HEK293 (cell line): ENCODE data around the gene ITSN1.

Experiments used
- CTCF ChIA-PET: fragments of 350-600 bp; formaldehyde crosslinking; extraction: SDS; loops from one replicate; lab custom pipeline; 2021; ENCODE audit warnings: antibody characterized with exemption; lab: Yijun Ruan, JAX
- POLR2A ChIA-PET: fragments of 300-600 bp; formaldehyde crosslinking; extraction: SDS; loops from one replicate; lab custom pipeline; 2020; ENCODE audit warnings: antibody characterized with exemption, inconsistent platforms; lab: Yijun Ruan, JAX
- H3K27ac ChIP-seq: fragments of 200-500 bp; sonication (Bioruptor generic); 2 replicates; pipeline ENCODE4 v1.5.1; 2014; ENCODE audit warnings: low read depth, low read length, control low read depth, inconsistent platforms; ENCODE audit errors: extremely low read depth
- H3K36me3 ChIP-seq, 2 experiments: fragments of 200-500 bp in 1 of 2; sonication (Bioruptor generic) in 1 of 2; 1 replicate in 1 of 2; 2 replicates in 1 of 2; pipeline ENCODE4 v1.5.1; 2014 to 2017; ENCODE audit warnings: inconsistent platforms in 2 of 2, low read length in 2 of 2; ENCODE audit not compliant: control insufficient read depth in 2 of 2, insufficient read depth in 1 of 2
- H3K4me1 ChIP-seq: fragments of 200-500 bp; sonication (Bioruptor generic); 2 replicates; pipeline ENCODE4 v1.5.1; 2014; ENCODE audit warnings: mild to moderate bottlenecking, low read length, inconsistent platforms; ENCODE audit not compliant: control insufficient read depth, insufficient read depth
- H3K4me3 ChIP-seq: 2 replicates; pipeline ENCODE4 v1.5.1; 2011; ENCODE audit warnings: low read depth, mild to moderate bottlenecking, control low read depth, low read length, moderate library complexity
- H3K9me3 ChIP-seq: fragments of 200-500 bp; sonication (Bioruptor generic); 2 replicates; pipeline ENCODE4 v1.5.1; 2014; ENCODE audit warnings: low read depth, low read length, inconsistent platforms; ENCODE audit not compliant: control insufficient read depth, insufficient read depth
- FEZF1 ChIP-seq: fragments of 450-650 bp; formaldehyde crosslinking; IDR thresholded peaks from 2 replicates; pipeline ENCODE4 v1.5.1; 2016; ENCODE audit warnings: missing biosample characterization, missing genetic modification characterization
- PRDM1 ChIP-seq: fragments of 450-650 bp; formaldehyde crosslinking; IDR thresholded peaks from 2 replicates; pipeline ENCODE4; 2016; ENCODE audit warnings: missing biosample characterization, missing genetic modification characterization
- PRDM6 ChIP-seq: fragments of 450-650 bp; formaldehyde crosslinking; IDR thresholded peaks from 2 replicates; pipeline ENCODE4 v1.5.1; 2017; ENCODE audit warnings: missing biosample characterization, missing genetic modification characterization
- TRIM28 ChIP-seq: IDR thresholded peaks from 2 replicates; pipeline ENCODE4 v1.6.1; 2011; ENCODE audit warnings: low read length, control low read depth, borderline replicate concordance
- ZBTB17 ChIP-seq: fragments of 450-650 bp; formaldehyde crosslinking; IDR thresholded peaks from 2 replicates; pipeline ENCODE4 v1.5.1; 2016; ENCODE audit warnings: missing biosample characterization, missing genetic modification characterization
- ZBTB21 ChIP-seq: fragments of 450-650 bp; formaldehyde crosslinking; IDR thresholded peaks from 2 replicates; pipeline ENCODE4 v1.5.1; 2017; ENCODE audit warnings: missing biosample characterization, missing genetic modification characterization
- ZIC2 ChIP-seq: fragments of 450-650 bp; formaldehyde crosslinking; IDR thresholded peaks from 2 replicates; pipeline ENCODE4 v1.5.1; 2016; ENCODE audit warnings: missing biosample characterization, missing genetic modification characterization
- ZNF132 ChIP-seq: fragments of 450-650 bp; formaldehyde crosslinking; IDR thresholded peaks from 2 replicates; pipeline ENCODE4 v1.5.1; 2017; ENCODE audit warnings: missing biosample characterization, missing genetic modification characterization, borderline replicate concordance
- ZNF175 ChIP-seq: fragments of 450-650 bp; formaldehyde crosslinking; IDR thresholded peaks from 2 replicates; pipeline ENCODE4 v1.5.1; 2016; ENCODE audit warnings: missing biosample characterization, missing genetic modification characterization
- ZNF292 ChIP-seq: fragments of 450-650 bp; formaldehyde crosslinking; IDR thresholded peaks from 2 replicates; pipeline ENCODE4 v1.5.1; 2016; ENCODE audit warnings: low read depth, missing biosample characterization, missing genetic modification characterization, borderline replicate concordance
- ZNF302 ChIP-seq: fragments of 450-650 bp; formaldehyde crosslinking; IDR thresholded peaks from 2 replicates; pipeline ENCODE4 v1.5.1; 2016; ENCODE audit warnings: missing biosample characterization, missing genetic modification characterization, low read depth
- ZNF311 ChIP-seq: fragments of 450-650 bp; formaldehyde crosslinking; IDR thresholded peaks from 2 replicates; pipeline ENCODE4 v1.5.1; 2017; ENCODE audit warnings: missing biosample characterization, missing genetic modification characterization, borderline replicate concordance
- ZNF354C ChIP-seq: fragments of 450-650 bp; formaldehyde crosslinking; IDR thresholded peaks from 2 replicates; pipeline ENCODE4 v1.5.1; 2016; ENCODE audit warnings: missing biosample characterization, missing genetic modification characterization, low read depth, borderline replicate concordance
- ZNF600 ChIP-seq: fragments of 450-650 bp; formaldehyde crosslinking; IDR thresholded peaks from 2 replicates; pipeline ENCODE4 v1.5.1; 2016; ENCODE audit warnings: missing biosample characterization, missing genetic modification characterization
- ZNF677 ChIP-seq: fragments of 450-650 bp; IDR thresholded peaks from 2 replicates; pipeline ENCODE4 v1.5.0; 2018; ENCODE audit warnings: missing biosample characterization, mild to moderate bottlenecking, missing genetic modification characterization, moderate library complexity
- ZSCAN16 ChIP-seq: fragments of 450-650 bp; formaldehyde crosslinking; IDR thresholded peaks from 2 replicates; pipeline ENCODE4 v1.5.1; 2016; ENCODE audit warnings: missing biosample characterization, missing genetic modification characterization
- ZSCAN4 ChIP-seq: fragments of 450-650 bp; formaldehyde crosslinking; IDR thresholded peaks from 2 replicates; pipeline ENCODE4 v1.5.1; 2017; ENCODE audit warnings: missing biosample characterization, missing genetic modification characterization

ITSN1 gene

GRCh38 chr21:33691945-33692603, 49.8 kb downstream of the ITSN1 start:
- H3K4me1 ChIP-seq, result peaks cover 27% of the 10 kb centered on the region
- CTCF ChIA-PET, result interaction anchor here (0.6 kb wide), 1 partner anchor 1532 kb away, joined by 4 read pairs; no protein-coding TSS in a partner anchor
- no peaks in the 10 kb centered on the region for H3K9me3 ChIP-seq
- H3K4me3 ChIP-seq, result no peak overlapping the region
- no peaks in the 10 kb centered on the region; a peak in 1 of 3 replicates for H3K36me3 ChIP-seq
- H3K27ac ChIP-seq, result no peak overlapping the region
- TF ChIP-seq PRDM6 (tag by site-specific recombination) (0 out of 2 replicates have a peak, but pooled peaks have one; percentile 32), ZIC2 (tag by site-specific recombination) (peak; percentile 79), FEZF1 (tag by site-specific recombination) (0 out of 2 replicates have a peak, but pooled peaks have one; percentile 13), ZNF311 (tag by site-specific recombination) (no peak), ZNF677 (tag by site-specific recombination) (no peak), ZNF600 (peak; percentile 77), TRIM28 (peak; percentile 30; the same call in 1 of the 2 replicates)
- TF ChIP-seq, all 188 proteins: peak for 5
- POLR2A ChIA-PET, result interaction anchor here (0.6 kb wide), 1 partner anchor 42 kb away, joined by 4 read pairs; no protein-coding TSS in a partner anchor

- no peak overlapping the region for H3K4me3 ChIP-seq
- no peak for TF ChIP-seq ZNF354C (tag by site-specific recombination)
- TF ChIP-seq ZBTB17 (tag by site-specific recombination), result peak; percentile 64
- no peak for TF ChIP-seq ZNF175 (tag by site-specific recombination)
- no peak for TF ChIP-seq ZBTB21
- TF ChIP-seq ZNF302 (tag by site-specific recombination), result no peak
- no peak for TF ChIP-seq ZSCAN16 (tag by site-specific recombination)
- no peak for TF ChIP-seq PRDM1
- no peak for TF ChIP-seq ZNF292 (tag by site-specific recombination)
- TF ChIP-seq ZNF132, result no peak
- CTCF ChIA-PET, result interaction anchor here (0.9 to 1.0 kb wide), 3 partner anchors 11 to 90 kb away, joined by 4 read pairs; no protein-coding TSS in a partner anchor
- H3K27ac ChIP-seq, result no peak overlapping the region
- H3K4me1 ChIP-seq, result peaks cover 22% of the 10 kb centered on the region
- H3K36me3 ChIP-seq, result no peaks in the 10 kb centered on the region
- H3K9me3 ChIP-seq, result no peaks in the 10 kb centered on the region
- POLR2A ChIA-PET, result interaction anchor here (0.6 kb wide), 1 partner anchor 583 kb away, joined by 3 read pairs; no protein-coding TSS in a partner anchor
Observed at GRCh38 chr21:33695813-33696212, 53.5 kb downstream of the ITSN1 start.

GRCh38 chr21:33696465-33696864, 54.2 kb downstream of the ITSN1 start:
- Histone ChIP-seq H3K4me3 (no peak overlapping the region), H3K27ac (no peak overlapping the region), H3K36me3 (no peaks in the 10 kb centered on the region)
- CTCF ChIA-PET, result interaction anchor here (0.6 to 1.0 kb wide), 3 partner anchors 76 to 1021 kb away, joined by 3 to 4 read pairs (median 4); no protein-coding TSS in a partner anchor
- POLR2A ChIA-PET, result interaction anchor here (0.6 kb wide), 1 partner anchor 583 kb away, joined by 3 read pairs; no protein-coding TSS in a partner anchor
- no peak for TF ChIP-seq ZSCAN4 (tag by site-specific recombination)
- TF ChIP-seq PRDM1, result peak; percentile 29; the same call in 1 of the 2 replicates
- TF ChIP-seq, all 188 proteins: peak for 1
- H3K9me3 ChIP-seq, result no peaks in the 10 kb centered on the region
- peaks cover 16% of the 10 kb centered on the region; the same call in 1 of the 2 replicates for H3K4me1 ChIP-seq
